Activated naive CD8-positive, alpha-beta T cell treated with anti-CD3 and anti-CD28 coated beads, Interleukin-2, amount 10 ng/mL, durations not matched to agents 7 days and 5 days (primary cell): ENCODE results near the gene B3GNT9. TPM values are rescaled to one million over a fixed set of nuclear protein-coding genes. Genes with fewer than 3 reads are reported as not detected.
"Not testable (repeated sequence)": the region's sequence is repeated elsewhere in the genome, so short reads cannot be mapped to it uniquely, and the experiment has no call there.

ENCODE experiments used
- ATAC-seq: fragments of 150-1000 bp; cut with Tn5 transposase; one replicate; pipeline ENCODE4 v1.10.0; 2021; ENCODE audit warnings: low read depth, moderate library complexity
- POLR2A ChIA-PET: fragments of 350-600 bp; sonication (Branson Sonifier 250); formaldehyde crosslinking; loops from one replicate; lab custom pipeline; 2021; ENCODE audit warnings: antibody characterized with exemption; lab: Charles Lee
- DNase-seq: peaks from one replicate; pipeline ENCODE4 v3.0.0; 2021
- H3K27ac Mint-ChIP-seq: one replicate; pipeline ENCODE4 v1.8.0; 2022; ENCODE audit warnings: mild to moderate bottlenecking, mixed read lengths
- H3K27me3 Mint-ChIP-seq: one replicate; pipeline ENCODE4 v1.8.0; 2022; ENCODE audit warnings: mild to moderate bottlenecking, moderate library complexity, mixed read lengths
- H3K36me3 Mint-ChIP-seq: one replicate; pipeline ENCODE4 v1.8.0; 2021; ENCODE audit warnings: mild to moderate bottlenecking, mixed read lengths
- H3K4me1 Mint-ChIP-seq: one replicate; pipeline ENCODE4 v1.8.0; 2021; ENCODE audit warnings: mixed read lengths
- H3K4me3 Mint-ChIP-seq: one replicate; pipeline ENCODE4 v1.8.0; 2022; ENCODE audit warnings: mild to moderate bottlenecking, moderate library complexity, mixed read lengths
- H3K9me3 Mint-ChIP-seq: one replicate; pipeline ENCODE4 v1.8.0; 2021; ENCODE audit warnings: mixed read lengths
- total RNA-seq, 2 experiments: library from RNA; stranded (reverse); gene quantifications; one replicate each; pipeline ENCODE4 v1.2.3, GENCODE V29; 2021

Gene B3GNT9
- total RNA-seq, 2 experiments from 2014 or later, result 9.0 to 10.1 TPM

DNA sequence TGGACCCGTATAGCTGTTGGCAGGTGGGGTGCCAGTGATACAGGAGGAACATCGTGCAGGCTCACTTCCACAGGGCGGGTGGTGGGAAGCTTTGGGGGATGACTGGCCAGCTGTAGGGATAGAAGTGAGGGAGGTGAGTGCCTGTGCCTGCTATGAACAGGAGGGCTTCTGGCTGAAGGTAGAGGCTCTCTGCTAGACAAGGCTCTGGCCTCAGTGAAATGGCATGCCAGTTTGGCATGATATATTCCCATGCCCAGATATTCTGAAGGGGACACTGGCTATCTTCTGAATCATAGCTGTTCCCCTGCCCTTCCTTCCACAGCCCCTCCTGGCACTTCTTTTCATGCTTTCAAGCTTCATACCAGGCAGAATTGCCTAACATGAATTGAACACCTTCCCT lies 21.9 kb downstream of the B3GNT9 start:
- peaks cover 11% of the 10 kb centered on the region for H3K36me3 Mint-ChIP-seq
- H3K27me3 Mint-ChIP-seq, result no peaks in the 10 kb centered on the region
- H3K27ac Mint-ChIP-seq, result no peak overlapping the region
- peaks cover 2% of the 10 kb centered on the region for H3K4me1 Mint-ChIP-seq
- DNase-seq (no peak), ATAC-seq (no peak)
- no peaks in the 10 kb centered on the region for H3K9me3 Mint-ChIP-seq
- H3K4me3 Mint-ChIP-seq, result no peak overlapping the region
- POLR2A ChIA-PET, result interaction anchor here (1.0 kb wide), 1 partner anchor 115 kb away, joined by 3 read pairs; no protein-coding TSS in a partner anchor

GRCh38 chr16:67128417-67128816 lies 22.4 kb downstream of the B3GNT9 start:
- H3K4me1 Mint-ChIP-seq, result peaks cover 2% of the 10 kb centered on the region
- DNase-seq (no peak), ATAC-seq (no peak)
- peaks cover 14% of the 10 kb centered on the region for H3K36me3 Mint-ChIP-seq
- no peak overlapping the region for H3K4me3 Mint-ChIP-seq
- H3K9me3 Mint-ChIP-seq, result no peaks in the 10 kb centered on the region
- POLR2A ChIA-PET, result interaction anchor here (1.0 kb wide), 1 partner anchor 115 kb away, joined by 3 read pairs; no protein-coding TSS in a partner anchor
- no peak overlapping the region for H3K27ac Mint-ChIP-seq
- H3K27me3 Mint-ChIP-seq, result no peaks in the 10 kb centered on the region

DNA sequence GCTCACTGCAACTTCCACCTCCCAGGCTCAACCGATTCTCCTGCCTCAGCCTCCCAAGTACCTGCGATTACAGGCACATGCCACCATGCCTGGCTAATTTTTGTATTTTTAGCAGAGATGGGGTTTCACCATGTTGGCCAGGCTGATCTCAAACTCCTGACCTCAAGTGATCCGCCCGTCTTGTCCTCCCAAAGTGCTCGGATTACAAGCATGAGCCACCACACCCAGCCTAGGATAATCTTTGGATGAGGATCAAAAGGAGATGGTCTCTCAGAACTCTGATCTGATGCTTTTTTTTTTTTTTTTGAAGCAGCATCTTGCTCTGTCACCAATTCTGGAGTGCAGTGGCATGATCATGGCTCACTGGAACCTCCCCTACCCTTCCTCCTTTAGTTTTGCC lies 28.0 kb downstream of the B3GNT9 start:
- ATAC-seq, POLR2A ChIA-PET, H3K9me3 Mint-ChIP-seq, DNase-seq, H3K27ac Mint-ChIP-seq, H3K27me3 Mint-ChIP-seq, H3K4me3 Mint-ChIP-seq, H3K4me1 Mint-ChIP-seq: not testable (repeated sequence)
- H3K36me3 Mint-ChIP-seq, result peaks cover 12% of the 10 kb centered on the region

GRCh38 chr16:67120025-67120424 lies 30.8 kb downstream of the B3GNT9 start:
- no peak overlapping the region for H3K27ac Mint-ChIP-seq
- POLR2A ChIA-PET, result no interaction called here
- peaks cover 12% of the 10 kb centered on the region for H3K36me3 Mint-ChIP-seq
- no peaks in the 10 kb centered on the region for H3K27me3 Mint-ChIP-seq
- no peak for ATAC-seq
- H3K4me3 Mint-ChIP-seq, result no peak overlapping the region
- peaks cover 2% of the 10 kb centered on the region for H3K4me1 Mint-ChIP-seq
- no peak for DNase-seq
- no peaks in the 10 kb centered on the region for H3K9me3 Mint-ChIP-seq

DNA sequence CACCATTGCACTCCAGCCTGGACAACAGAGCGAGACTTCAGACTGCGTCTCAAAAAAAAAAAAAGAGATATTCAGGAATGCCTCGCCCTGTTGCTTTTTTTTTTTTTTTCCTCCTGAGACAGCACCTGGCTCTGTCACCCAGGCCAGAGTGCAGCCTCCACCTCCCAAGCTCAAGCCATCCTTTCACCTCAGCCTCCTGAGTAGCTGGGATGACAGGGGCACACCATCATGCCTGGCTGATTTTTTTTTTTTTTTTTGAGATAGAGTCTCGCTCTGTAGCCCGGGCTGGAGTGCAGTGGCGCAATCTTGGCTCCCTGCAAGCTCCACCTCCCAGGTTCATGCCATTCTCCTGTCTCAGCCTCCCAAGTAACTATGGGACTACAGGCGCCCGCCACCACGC lies 33.1 kb downstream of the B3GNT9 start:
- DNase-seq, result no peak

GRCh38 chr16:67116388-67117311 lies 34.1 kb downstream of the B3GNT9 start:
- no peak overlapping the region for H3K4me3 Mint-ChIP-seq
- POLR2A ChIA-PET, result interaction anchor here (0.6 kb wide), 1 partner anchor 44 kb away, joined by 3 read pairs; no protein-coding TSS in a partner anchor
- no peaks in the 10 kb centered on the region for H3K27me3 Mint-ChIP-seq
- no peak overlapping the region for H3K27ac Mint-ChIP-seq
- peaks cover 11% of the 10 kb centered on the region for H3K4me1 Mint-ChIP-seq
- DNase-seq (no peak), ATAC-seq (no peak)
- no peaks in the 10 kb centered on the region for H3K9me3 Mint-ChIP-seq
- peaks cover 9% of the 10 kb centered on the region for H3K36me3 Mint-ChIP-seq

More for the DNA sequence above, 33.1 kb downstream of the B3GNT9 start:
- ATAC-seq, result no peak
- POLR2A ChIA-PET, result interaction anchor here (0.6 to 0.9 kb wide), 2 partner anchors 8 to 109 kb away, joined by 3 to 7 read pairs; partner anchors contain the start of genes PHAF1 and TMEM208
- Mint-ChIP-seq H3K4me3 (no peak overlapping the region), H3K9me3 (no peaks in the 10 kb centered on the region), H3K27me3 (no peaks in the 10 kb centered on the region), H3K27ac (no peak overlapping the region), H3K4me1 (peaks cover 8% of the 10 kb centered on the region), H3K36me3 (peaks cover 5% of the 10 kb centered on the region)

DNA sequence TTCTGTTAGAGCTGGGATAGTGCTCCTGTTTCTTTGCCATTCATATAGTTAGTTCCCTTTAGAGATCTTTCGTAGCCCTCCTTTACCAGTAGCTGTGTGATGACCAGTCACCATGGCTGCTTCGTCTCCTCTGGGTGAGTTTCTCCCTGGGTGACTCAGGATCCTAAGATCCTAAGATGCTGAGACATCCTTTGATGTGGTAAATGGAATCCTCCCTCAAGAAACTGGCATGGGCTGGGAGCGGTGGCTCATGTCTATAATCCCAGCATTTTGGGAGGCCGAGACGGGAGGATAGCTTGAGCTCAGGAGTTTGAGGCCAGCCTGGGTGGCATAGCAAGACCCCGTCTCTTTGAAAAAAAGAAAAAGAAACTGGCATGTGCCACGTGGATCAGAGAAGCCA lies 35.2 kb downstream of the B3GNT9 start:
- peaks cover 20% of the 10 kb centered on the region for H3K4me1 Mint-ChIP-seq
- H3K4me3 Mint-ChIP-seq, result no peak overlapping the region
- no peaks in the 10 kb centered on the region for H3K9me3 Mint-ChIP-seq
- no peak overlapping the region for H3K27ac Mint-ChIP-seq
- no peaks in the 10 kb centered on the region for H3K27me3 Mint-ChIP-seq
- DNase-seq (no peak), ATAC-seq (no peak)
- H3K36me3 Mint-ChIP-seq, result peaks cover 9% of the 10 kb centered on the region
- POLR2A ChIA-PET, result no interaction called here

GRCh38 chr16:67114793-67115192 lies 36.0 kb downstream of the B3GNT9 start:
- Mint-ChIP-seq H3K36me3 (peaks cover 9% of the 10 kb centered on the region), H3K4me1 (peaks cover 22% of the 10 kb centered on the region), H3K9me3 (no peaks in the 10 kb centered on the region), H3K27me3 (no peaks in the 10 kb centered on the region), H3K27ac (no peak overlapping the region), H3K4me3 (no peak overlapping the region)
- POLR2A ChIA-PET, result no interaction called here
- ATAC-seq (no peak), DNase-seq (no peak)

DNA sequence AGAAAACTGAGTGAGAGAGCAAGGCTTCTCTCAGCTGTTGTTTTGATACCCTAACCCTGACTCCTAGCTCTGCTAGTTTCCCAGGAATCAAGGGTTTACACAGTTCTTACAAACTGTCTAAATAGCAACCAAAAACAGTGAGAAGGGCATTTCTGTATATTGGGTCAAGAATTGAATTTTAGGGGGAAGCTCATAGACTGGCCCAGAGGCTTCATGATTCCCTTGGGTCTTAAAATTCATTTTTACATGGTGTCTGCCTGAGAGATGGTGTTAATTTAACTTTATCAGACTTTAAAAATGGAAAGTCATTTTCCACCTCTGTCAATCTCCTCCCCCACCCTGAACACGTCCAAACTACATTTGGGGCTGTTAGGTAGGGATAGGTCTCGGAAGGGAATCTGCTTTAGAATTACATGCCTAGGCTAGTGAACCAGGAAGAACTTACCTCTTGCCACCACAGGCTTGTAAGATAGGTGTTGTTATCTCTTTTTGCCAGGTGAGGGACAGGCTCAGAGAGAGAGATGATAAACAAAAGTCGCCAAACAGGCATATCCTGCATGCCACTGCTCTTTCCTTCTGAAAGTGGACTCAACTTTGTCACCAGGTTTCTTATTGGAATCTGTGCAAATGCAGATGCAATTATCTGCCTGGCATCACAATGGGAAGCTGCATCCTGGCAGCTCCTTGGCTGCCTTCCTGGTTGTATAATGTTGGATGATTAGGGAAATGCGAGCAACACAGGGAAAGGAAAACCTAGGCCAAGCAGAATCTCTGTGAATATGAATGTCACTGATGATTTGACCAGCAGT lies 38.0 kb downstream of the B3GNT9 start:
- ATAC-seq (no peak), DNase-seq (no peak)
- H3K36me3 Mint-ChIP-seq, result peaks cover 9% of the 10 kb centered on the region
- peaks cover 28% of the 10 kb centered on the region for H3K4me1 Mint-ChIP-seq
- no peaks in the 10 kb centered on the region for H3K9me3 Mint-ChIP-seq
- no peak overlapping the region for H3K4me3 Mint-ChIP-seq
- POLR2A ChIA-PET, result interaction anchor here (0.7 kb wide), 1 partner anchor 56 kb away, joined by 4 read pairs; no protein-coding TSS in a partner anchor
- no peak overlapping the region for H3K27ac Mint-ChIP-seq
- no peaks in the 10 kb centered on the region for H3K27me3 Mint-ChIP-seq

- Mint-ChIP-seq H3K4me3 (no peak overlapping the region), H3K36me3 (peaks cover 7% of the 10 kb centered on the region), H3K27me3 (no peaks in the 10 kb centered on the region), H3K27ac (no peak overlapping the region), H3K9me3 (no peaks in the 10 kb centered on the region), H3K4me1 (peaks cover 28% of the 10 kb centered on the region)
- POLR2A ChIA-PET, result interaction anchor here (0.8 kb wide), 1 partner anchor 84 kb away, joined by 3 read pairs; no protein-coding TSS in a partner anchor
- DNase-seq, result no peak
- no peak for ATAC-seq
Observed at GRCh38 chr16:67111951-67112444, 38.8 kb downstream of the B3GNT9 start.

DNA sequence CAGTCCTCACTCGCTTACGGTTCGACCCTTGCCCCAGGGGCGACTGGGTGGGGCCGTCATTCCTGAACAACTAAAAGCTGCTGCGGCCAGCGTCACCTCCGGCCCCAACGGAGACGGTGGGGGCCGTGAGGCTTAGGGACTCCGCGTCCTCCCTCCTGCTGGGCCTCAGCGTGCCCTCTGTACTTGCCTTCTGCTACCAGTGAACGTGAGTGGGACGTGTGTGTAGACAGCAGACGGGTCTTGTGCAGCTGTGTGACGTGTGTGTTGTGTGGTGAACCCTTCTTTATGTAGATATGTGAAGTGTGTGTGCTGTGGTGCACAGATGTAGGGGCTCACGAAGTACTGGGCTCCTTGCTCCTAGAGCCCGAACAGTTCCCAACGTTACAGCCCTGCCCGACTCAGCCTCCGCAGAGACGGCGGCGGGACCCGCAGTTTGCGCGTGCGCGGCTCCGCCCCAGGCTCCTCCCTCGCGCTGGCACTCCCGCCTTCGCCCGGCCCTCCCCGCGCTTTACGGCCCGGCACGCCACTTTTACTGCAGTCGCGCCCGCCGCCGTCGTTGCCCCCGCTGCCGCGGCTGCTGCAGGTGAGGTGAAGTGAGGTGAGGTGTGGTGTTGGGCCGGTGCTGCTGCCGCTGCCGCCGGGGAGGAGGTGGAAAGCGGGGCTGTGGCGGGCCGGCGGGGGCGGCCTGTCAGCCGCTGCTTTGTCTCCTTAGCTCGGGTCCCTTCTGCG lies 41.2 kb downstream of the B3GNT9 start, which contains the start of gene PHAF1:
TSS of gene PHAF1 (plus strand) at position 535 of the 729 bp plus-strand sequence. CDS start 235 bp downstream, outside the sequence.
- DNase-seq, result peak; percentile 99
- ATAC-seq, result peak; percentile 95
- peaks cover 7% of the 10 kb centered on the region for H3K36me3 Mint-ChIP-seq
- H3K4me3 Mint-ChIP-seq, result peak within 1 kb of the TSS; percentile 97
- H3K27me3 Mint-ChIP-seq, result no peaks in the 10 kb centered on the region
- POLR2A ChIA-PET, result interaction anchor here (0.7 to 1.5 kb wide), 4 partner anchors 8 to 131 kb away, joined by 3 to 7 read pairs (median 4); no protein-coding TSS in a partner anchor
- H3K9me3 Mint-ChIP-seq, result no peaks in the 10 kb centered on the region
- H3K4me1 Mint-ChIP-seq, result peaks cover 26% of the 10 kb centered on the region
- peak within 1 kb of the TSS; percentile 71 for H3K27ac Mint-ChIP-seq

- H3K9me3 Mint-ChIP-seq, result no peaks in the 10 kb centered on the region
- POLR2A ChIA-PET, result no interaction called here
- H3K4me3 Mint-ChIP-seq, result peak overlapping the region; percentile 97
- ATAC-seq (no peak), DNase-seq (no peak)
- H3K27ac Mint-ChIP-seq, result peak overlapping the region; percentile 68
- peaks cover 7% of the 10 kb centered on the region for H3K36me3 Mint-ChIP-seq
- peaks cover 26% of the 10 kb centered on the region for H3K4me1 Mint-ChIP-seq
- no peaks in the 10 kb centered on the region for H3K27me3 Mint-ChIP-seq
Observed at GRCh38 chr16:67108931-67109406, 41.8 kb downstream of the B3GNT9 start.
